Stomach (tissue), 9 donors: ENCODE measurements around the gene CEP85. TPM values are rescaled to one million over a fixed set of nuclear protein-coding genes. Genes with fewer than 3 reads are reported as not detected.
A peak's percentile ranks its signal among the peaks of the same experiment; 100 is the strongest.

Source experiments
- DNase-seq, 2 donors: peaks; one replicate each; pipeline versions ENCODE4 v3.0.0 to v3.0.0-alpha.2; 2013 to 2019
- H3K27ac ChIP-seq, 5 donors: fragments of 200-600 bp in 4 of 5; sonication (generic) in 4 of 5; one replicate each; pipeline ENCODE4 v1.5.1; 2013 to 2019; ENCODE audit warnings: mild to moderate bottlenecking in 1 of 5, moderate library complexity in 1 of 5
- H3K27me3 ChIP-seq, 3 donors: fragments of 200-600 bp; sonication (generic); one replicate each; pipeline ENCODE4 v1.5.1; 2017 to 2019; ENCODE audit warnings: mixed run types in 1 of 3
- H3K36me3 ChIP-seq, 4 donors: fragments of 200-600 bp; sonication (generic); 1 replicate in 3 of 4; 2 replicates in 1 of 4; pipeline ENCODE4 v1.5.1; 2016 to 2019
- H3K4me1 ChIP-seq, 4 donors: fragments of 200-600 bp; sonication (generic); one replicate each; pipeline ENCODE4 v1.5.1; 2016 to 2019
- H3K4me3 ChIP-seq, 4 donors: fragments of 200-600 bp; sonication (generic) in 3 of 4; one replicate each; pipeline ENCODE4 v1.5.1; 2016 to 2019; ENCODE audit warnings: mild to moderate bottlenecking in 1 of 4
- H3K9me3 ChIP-seq, 4 donors: fragments of 200-600 bp; sonication (generic); one replicate each; pipeline ENCODE4 v1.5.1; 2016 to 2019
- CTCF ChIP-seq, 7 experiments: fragments of 450-650 bp in 4 of 7; fragments of 200-600 bp in 3 of 7; sonication (generic) in 3 of 7; IDR thresholded peaks; one replicate each; pipeline ENCODE4 v1.5.1; 2016 to 2019; ENCODE audit warnings: antibody characterized with exemption in 7 of 7, control low read depth in 2 of 7, mild to moderate bottlenecking in 1 of 7
- EP300 ChIP-seq: sonication (generic); formaldehyde crosslinking; IDR thresholded peaks from one replicate; pipeline ENCODE4 v1.6.1; 2017; ENCODE audit warnings: antibody characterized with exemption
- POLR2A ChIP-seq, 4 donors: fragments of 450-650 bp; IDR thresholded peaks; one replicate each; pipeline ENCODE4 v1.6.1; 2016; ENCODE audit warnings: antibody characterized with exemption in 4 of 4, control low read depth in 2 of 4, mild to moderate bottlenecking in 1 of 4, moderate library complexity in 1 of 4
- POLR2AphosphoS5 ChIP-seq, 3 donors: sonication (generic); formaldehyde crosslinking; IDR thresholded peaks; one replicate each; pipeline ENCODE4 v1.6.1; 2016; ENCODE audit warnings: antibody characterized with exemption in 3 of 3
- WGBS, 5 donors: extraction: QIAGEN DNeasy Blood & Tissue Kit in 3 of 5; methylation state at CpG; one replicate each; pipeline versions ENCODE4 v1.1.5 to v1.1.7; 2013 to 2018; 5-methylcytosine and 5-hydroxymethylcytosine counted together
- intact Hi-C: fragments of 100-400 bp; cut with DNase I; formaldehyde crosslinking; loops from one replicate; pipeline ENCODE4 v1.15.1; 2023; ENCODE audit warnings: low total_unique reads
- polyA plus RNA-seq, 3 donors: library from polyadenylated mRNA; stranded (reverse); fragments of 200-250 nt; gene quantifications; one replicate each; pipeline ENCODE4 v1.2.3, GENCODE V29; 2013
- total RNA-seq, 5 donors: library from RNA; depleted of rRNA; stranded (reverse); fragments of >200 nt; gene quantifications; one replicate each; pipeline versions ENCODE4 v1.1.0 to v1.2.3, GENCODE V29; 2014 to 2016
- donor health status: healthy with polysubstance abuse.
- donor health status: Bipolar disorder and iron deficiency.
- donor health status: healthy.

Gene CEP85
- total and polyA plus RNA-seq, 8 donors = 0.58 to 21.0 (median 5.9) TPM

GRCh38 chr1:26215246-26215645 is 18.8 kb upstream of the CEP85 start:
- no peak for DNase-seq
- 41 to 45% (median 42%) methylated on average over 3 of the region's 3 CpGs for WGBS, 5 donors

GRCh38 chr1:26218906-26219494 is 15.0 kb upstream of the CEP85 start:
- intact Hi-C loops = no loop called here
- no peaks in the 10 kb centered on the region for H3K36me3 ChIP-seq
- WGBS, 5 donors = 31 to 42% (median 32%) methylated on average over 10 to 11 of the region's 11 CpGs
- no peak overlapping the region for H3K27ac ChIP-seq
- peak in 1 of 2 donors; percentile 34 for DNase-seq
- TF ChIP-seq POLR2A (IDR thresholded peaks at IDR 0.05) (no peak), POLR2AphosphoS5 (IDR thresholded peaks at IDR 0.05) (no peak), CTCF (IDR thresholded peaks at IDR 0.05) (no peak), EP300 (no peak)
- no peaks in the 10 kb centered on the region for H3K9me3 ChIP-seq
- H3K4me3 ChIP-seq = no peak overlapping the region
- peaks cover 0 to 18% (median 0%) of the 10 kb centered on the region in 3 donors for H3K27me3 ChIP-seq
- peaks cover 0 to 6% (median 0%) of the 10 kb centered on the region in 4 donors for H3K4me1 ChIP-seq

More at GRCh38 chr1:26215246-26215645, 18.8 kb upstream of the CEP85 start:
- intact Hi-C loops = no loop called here
- Histone ChIP-seq H3K4me3 (no peak overlapping the region), H3K27ac (no peak overlapping the region), H3K4me1 (peaks cover 0 to 6% (median 0%) of the 10 kb centered on the region in 4 donors), H3K9me3 (no peaks in the 10 kb centered on the region), H3K36me3 (no peaks in the 10 kb centered on the region), H3K27me3 (peaks cover 0 to 12% (median 0%) of the 10 kb centered on the region in 3 donors)
- no peak for TF ChIP-seq POLR2AphosphoS5 (IDR thresholded peaks at IDR 0.05)
- TF ChIP-seq POLR2A (IDR thresholded peaks at IDR 0.05) = no peak
- no peak for TF ChIP-seq EP300
- no peak for TF ChIP-seq CTCF (IDR thresholded peaks at IDR 0.05)

GRCh38 chr1:26220199-26220912 is 13.6 kb upstream of the CEP85 start:
- Histone ChIP-seq H3K36me3 (no peaks in the 10 kb centered on the region), H3K27ac (no peak overlapping the region), H3K4me3 (no peak overlapping the region), H3K27me3 (peaks cover 0 to 29% (median 7%) of the 10 kb centered on the region in 3 donors), H3K9me3 (no peaks in the 10 kb centered on the region), H3K4me1 (peaks cover 3 to 12% (median 6%) of the 10 kb centered on the region in 4 donors)
- no peak for TF ChIP-seq POLR2AphosphoS5 (IDR thresholded peaks at IDR 0.05)
- no peak for TF ChIP-seq POLR2A (IDR thresholded peaks at IDR 0.05)
- TF ChIP-seq CTCF (IDR thresholded peaks at IDR 0.05) = no peak
- TF ChIP-seq EP300 = no peak
- WGBS, 5 donors = 63 to 72% (median 67%) methylated on average over 24 to 27 of the region's 27 CpGs
- intact Hi-C loops = no loop called here
- DNase-seq = no peak

- Histone ChIP-seq H3K4me1 (peaks cover 8 to 20% (median 14%) of the 10 kb centered on the region in 4 donors), H3K9me3 (no peaks in the 10 kb centered on the region), H3K27me3 (peaks cover 0 to 36% (median 10%) of the 10 kb centered on the region in 3 donors), H3K27ac (no peak overlapping the region), H3K4me3 (no peak overlapping the region), H3K36me3 (no peaks in the 10 kb centered on the region)
- intact Hi-C loops = no loop called here
- WGBS, 5 donors = 83 to 97% (median 90%) methylated on average over 2 of the region's 2 CpGs
- DNase-seq = no peak
- no peak for TF ChIP-seq CTCF (IDR thresholded peaks at IDR 0.05)
- no peak for TF ChIP-seq EP300
- TF ChIP-seq POLR2AphosphoS5 (IDR thresholded peaks at IDR 0.05) = no peak
- TF ChIP-seq POLR2A (IDR thresholded peaks at IDR 0.05) = no peak
Measured at GRCh38 chr1:26221094-26221493, 12.9 kb upstream of the CEP85 start.
